CD4-positive, alpha-beta T cell treated with Interleukin-4 for 1 hour (primary cell): Measurements from ENCODE around the gene MYLK.

Source experiments
- DNase-seq, 2 donors: peaks; one replicate each; pipeline ENCODE4 v3.0.0-alpha.2; 2020 to 2022

Gene MYLK

GRCh38 chr3:123877466-123877865 is 6.7 kb downstream of the MYLK start:
- DNase-seq, result no peak

DNA sequence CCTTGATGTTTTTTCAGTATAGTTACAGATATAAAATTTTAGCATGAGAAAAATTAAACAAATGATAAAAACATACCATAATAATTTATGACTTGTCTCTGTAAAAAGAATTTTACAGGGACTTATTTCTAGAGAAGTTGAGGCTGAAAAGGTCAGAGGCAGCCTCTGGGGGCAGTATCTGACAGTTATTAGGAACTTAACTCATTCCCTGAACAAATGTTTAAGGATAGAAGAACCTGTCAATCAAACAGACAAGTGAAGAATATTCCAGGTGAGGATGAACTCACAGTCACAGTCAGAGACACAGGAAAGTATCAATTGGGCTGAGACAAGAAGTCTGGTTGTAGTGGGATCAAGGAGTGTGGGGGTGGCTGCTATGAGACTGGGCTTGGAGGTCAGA is 7.3 kb downstream of the MYLK start:
- no peak for DNase-seq

GRCh38 chr3:123872621-123873020 is 11.5 kb downstream of the MYLK start:
- no peak for DNase-seq

GRCh38 chr3:123871946-123872345 is 12.2 kb downstream of the MYLK start:
- no peak for DNase-seq

DNA sequence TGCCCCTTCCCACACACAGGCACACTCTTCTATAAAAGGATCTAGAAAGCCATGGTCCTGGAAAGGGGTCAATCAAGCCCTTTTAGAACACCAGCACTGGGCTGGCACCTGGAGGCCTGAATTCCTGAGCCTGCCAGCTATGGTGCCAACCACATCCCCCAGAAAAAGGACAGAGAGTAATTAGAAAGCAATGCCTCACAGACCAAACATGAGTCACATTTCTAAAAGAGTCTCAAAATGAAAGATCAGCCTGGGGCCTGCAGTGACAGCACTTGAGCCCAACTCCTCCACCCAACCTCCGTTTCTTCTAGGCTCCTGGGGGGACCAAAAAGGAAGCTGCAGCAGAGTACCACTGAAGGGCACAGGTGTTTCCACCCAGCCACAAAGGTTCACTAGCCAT is 14.1 kb downstream of the MYLK start:
- DNase-seq, result no peak

GRCh38 chr3:123869165-123869564 is 15.0 kb downstream of the MYLK start:
- DNase-seq, result no peak

- DNase-seq, result no peak
Measured at GRCh38 chr3:123864706-123865105, 19.4 kb downstream of the MYLK start.

DNA sequence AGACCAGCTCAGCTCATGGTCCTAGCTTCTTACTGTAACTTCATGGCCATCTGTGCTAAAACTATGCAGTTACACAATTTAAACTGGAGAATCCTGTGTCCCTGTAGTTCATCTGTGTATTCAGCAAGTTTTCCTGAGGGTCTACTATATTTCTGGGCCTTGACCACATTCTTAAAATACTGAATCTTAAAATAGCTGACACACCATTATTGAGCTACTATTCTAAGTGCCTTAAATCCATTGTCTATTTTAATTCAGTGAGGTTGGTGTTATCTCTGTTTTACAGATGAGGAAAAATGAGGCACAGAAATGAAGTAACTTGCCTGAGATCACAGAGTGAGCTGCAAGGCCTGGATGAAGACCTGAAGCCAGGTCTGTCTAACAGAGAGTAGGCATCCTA is 22.0 kb downstream of the MYLK start:
- DNase-seq, result no peak

- no peak for DNase-seq
Measured at GRCh38 chr3:123861081-123861836, 22.9 kb downstream of the MYLK start.

DNA sequence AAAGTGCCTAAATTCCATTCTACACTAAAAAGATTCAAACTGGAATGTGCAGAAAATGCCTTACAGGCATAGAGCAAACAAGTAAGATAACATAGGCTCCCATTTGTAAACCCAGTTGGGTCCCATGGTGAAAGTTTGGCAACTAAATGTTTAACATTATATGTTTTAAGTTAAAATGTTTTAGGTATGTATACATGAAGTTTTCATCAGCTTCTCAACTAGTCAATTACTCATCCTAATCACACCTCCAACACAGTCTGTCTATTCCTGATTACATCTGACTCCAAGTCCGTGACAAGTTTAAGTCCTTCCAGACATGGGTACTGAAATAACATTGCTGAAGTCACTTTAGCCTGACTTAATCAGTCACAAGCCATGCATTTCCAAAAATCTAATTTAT is 25.0 kb downstream of the MYLK start:
- DNase-seq, result no peak

DNA sequence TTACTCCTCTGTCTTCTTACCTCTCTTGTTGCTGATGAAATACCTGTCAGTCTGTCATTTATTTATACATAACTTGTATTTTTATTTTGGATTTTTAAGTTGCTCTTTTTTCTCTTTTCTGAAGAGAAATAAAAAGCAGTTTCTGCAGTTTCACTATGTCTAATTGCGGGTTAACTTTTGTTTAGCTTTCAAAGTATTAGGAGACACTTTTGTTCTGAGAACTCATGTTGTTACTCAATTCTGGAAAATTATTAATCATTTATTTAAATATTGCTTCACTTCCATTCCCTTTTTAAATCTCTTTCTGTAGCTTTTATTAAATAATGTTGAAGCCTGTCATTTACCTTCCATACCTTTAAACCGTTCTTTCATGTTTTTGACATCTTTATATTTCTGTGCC is 29.2 kb downstream of the MYLK start:
- DNase-seq, result no peak

- no peak for DNase-seq
Measured at GRCh38 chr3:123853686-123854372, 30.3 kb downstream of the MYLK start.

DNA sequence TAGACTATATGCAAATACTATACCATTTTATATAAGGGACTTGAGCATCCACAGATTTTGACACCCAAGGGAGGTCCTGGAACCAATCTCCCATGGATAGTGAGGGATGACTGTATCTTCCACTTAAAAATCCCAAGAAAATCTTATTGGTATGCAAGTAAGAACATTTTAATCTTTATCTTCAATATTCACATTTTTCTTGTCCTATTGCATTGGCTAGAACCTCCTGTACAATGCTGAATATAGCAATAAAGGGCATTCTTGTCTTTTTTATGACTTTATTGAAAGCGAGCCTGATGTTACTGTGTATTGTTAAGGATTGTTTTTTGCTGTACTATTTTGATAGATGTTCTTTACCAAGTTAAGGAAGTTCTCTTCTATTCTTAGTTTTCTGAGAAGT is 36.9 kb downstream of the MYLK start:
- no peak for DNase-seq

DNA sequence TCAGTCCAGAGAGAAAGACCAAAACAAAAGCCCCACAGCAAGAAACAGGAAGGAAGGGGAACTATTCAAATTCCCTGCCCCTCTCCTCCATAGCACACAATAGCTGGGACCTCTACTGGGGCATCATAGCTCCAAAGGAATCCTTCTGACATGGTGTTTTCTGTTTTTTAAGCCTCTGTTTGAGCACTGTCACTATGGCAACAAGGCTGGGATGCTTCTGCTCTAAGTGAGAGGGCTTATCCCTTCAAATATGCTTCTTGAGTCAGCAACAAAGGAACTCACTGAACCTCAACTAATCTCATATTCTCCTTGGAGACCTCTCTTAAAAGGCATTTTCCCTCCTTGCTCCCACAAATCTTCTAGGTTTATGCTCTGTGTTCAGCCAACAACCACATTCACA is 40.5 kb downstream of the MYLK start:
- no peak for DNase-seq

DNA sequence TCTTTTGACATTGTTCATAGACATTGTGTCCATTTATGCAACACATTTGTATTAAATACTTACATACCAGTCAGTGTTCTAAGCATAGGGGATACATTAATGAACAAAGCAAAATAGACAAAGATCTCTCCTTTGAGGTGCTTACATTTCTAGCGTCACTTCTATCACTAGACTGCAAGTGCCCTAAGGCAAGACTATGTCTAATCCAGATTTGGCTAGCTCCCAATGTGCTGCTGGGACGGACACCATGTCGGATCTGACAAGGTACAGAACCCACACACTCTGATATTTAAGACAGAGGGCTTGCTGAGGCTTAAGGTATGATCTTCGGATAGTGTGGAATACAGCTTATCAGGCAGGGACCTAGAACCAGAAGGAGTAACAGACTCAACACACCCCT is 41.4 kb downstream of the MYLK start:
- DNase-seq, result no peak

GRCh38 chr3:123841476-123842238 is 42.5 kb downstream of the MYLK start:
- DNase-seq, result no peak

DNA sequence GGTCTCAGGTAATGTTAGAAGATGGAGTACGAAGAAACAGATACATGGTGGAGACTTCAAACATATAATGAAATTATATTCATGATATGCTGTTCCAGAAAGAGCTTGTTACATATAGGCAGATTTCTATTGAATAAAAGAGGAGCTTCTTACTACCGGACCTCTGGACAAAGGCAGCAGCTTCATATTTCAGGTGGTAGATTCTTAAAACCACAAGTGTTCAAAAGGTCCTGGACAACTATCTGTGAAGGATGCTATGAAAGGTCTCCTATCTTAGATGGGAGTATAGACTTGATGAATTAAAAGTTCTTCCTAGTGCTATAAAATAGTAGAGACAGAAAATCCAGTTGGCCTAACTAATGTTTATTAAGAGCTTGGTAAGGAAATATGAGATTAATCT is 43.2 kb downstream of the MYLK start:
- DNase-seq, result no peak

- DNase-seq, result no peak
Measured at GRCh38 chr3:123837858-123838257, 46.3 kb downstream of the MYLK start.

DNA sequence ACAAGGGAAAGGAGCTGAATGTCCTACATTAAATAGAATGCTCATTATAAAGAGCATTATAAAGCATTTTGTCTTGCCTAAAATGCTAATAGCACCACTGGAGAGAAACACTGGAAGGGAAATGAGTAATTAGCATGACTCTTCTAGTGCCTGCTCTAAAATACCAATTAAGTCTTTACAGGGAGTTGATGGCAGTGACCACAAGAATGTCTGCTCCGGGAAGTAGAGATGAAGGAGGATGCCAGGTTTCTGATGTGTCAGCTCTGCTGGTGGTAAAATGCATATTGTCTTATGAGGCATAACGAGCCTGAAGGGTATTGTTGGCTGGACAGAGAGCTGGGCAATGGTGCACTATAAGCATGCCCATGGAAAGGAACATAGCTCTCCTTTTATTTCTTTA is 49.5 kb downstream of the MYLK start:
- DNase-seq, result no peak

GRCh38 chr3:123833398-123833785 is 50.7 kb downstream of the MYLK start:
- DNase-seq, result no peak

- no peak for DNase-seq
Measured at GRCh38 chr3:123832692-123833397, 51.3 kb downstream of the MYLK start.

DNA sequence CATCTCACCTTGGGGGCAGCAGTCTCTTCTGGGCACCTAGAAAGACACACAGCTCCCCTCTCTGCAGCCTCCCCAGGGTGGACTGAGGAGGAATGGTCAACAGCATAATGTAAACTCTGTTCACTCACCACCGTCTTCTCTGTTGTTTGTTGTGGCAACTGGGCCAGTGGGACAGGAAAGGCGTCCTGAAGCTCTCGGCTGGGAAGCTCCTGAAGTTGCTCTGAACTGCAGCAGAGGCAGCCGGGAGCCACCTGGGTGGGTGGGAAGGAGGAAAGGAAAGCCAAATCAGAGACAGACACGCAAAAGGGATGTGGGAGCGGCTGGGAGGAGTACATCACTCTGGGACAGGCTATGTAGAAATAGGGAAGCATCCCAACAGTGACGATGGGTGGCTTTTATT is 52.7 kb downstream of the MYLK start:
- no peak for DNase-seq

DNA sequence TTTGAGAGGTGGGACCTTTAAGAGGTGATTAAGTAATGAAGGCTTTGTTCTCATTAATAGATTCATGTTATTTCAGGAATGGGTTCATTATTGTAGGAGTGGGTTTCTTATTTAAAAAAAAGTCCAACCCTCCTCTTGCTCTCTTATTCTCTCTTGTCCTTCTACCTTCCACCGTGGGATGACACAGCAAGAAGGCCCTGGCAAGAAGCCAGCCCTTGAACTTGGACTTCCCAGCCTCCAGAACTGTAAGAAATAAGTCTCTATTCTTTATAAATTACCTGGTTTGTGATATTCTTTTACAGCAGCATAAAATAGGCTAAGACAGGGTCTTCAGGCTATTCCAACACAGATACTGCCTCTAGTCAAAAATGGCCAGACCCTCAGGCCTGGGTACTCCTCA is 62.2 kb downstream of the MYLK start:
- DNase-seq, result no peak
